A549 (cell line): ENCODE data around the gene MRAP2.

Experiments used
- CTCF ChIP-seq: fragments of >200 bp; sonication (Bioruptor Twin); formaldehyde crosslinking; IDR thresholded peaks from 3 replicates; pipeline ENCODE4 v1.5.1; 2016
- MAFK ChIP-seq: fragments of 450-650 bp; IDR thresholded peaks from 2 replicates; pipeline ENCODE4 v1.6.1; 2014; ENCODE audit not compliant: partially characterized antibody
- MAX ChIP-seq: IDR thresholded peaks from 2 replicates; pipeline ENCODE4 v1.6.1; 2012
- NFE2L2 ChIP-seq: fragments of 150-350 bp; conservative IDR thresholded peaks from 2 replicates; pipeline ENCODE4 v1.6.1; 2014; ENCODE audit warnings: low read length
- POLR2A ChIP-seq: IDR thresholded peaks from 2 replicates; pipeline ENCODE4 v1.6.1; 2012; ENCODE audit warnings: mild to moderate bottlenecking, low read length

GRCh38 chr6:84135291-84135690, 101.7 kb downstream of the MRAP2 start:
- TF ChIP-seq MAX (no peak), NFE2L2 (no peak), MAFK (no peak), POLR2A (no peak), CTCF (no peak)
